Superior temporal gyrus (tissue), 1 donor: ENCODE measurements around the gene CNOT4.
"Not testable (repeated sequence)": the region's sequence is repeated elsewhere in the genome, so short reads cannot be mapped to it uniquely, and the experiment has no call there.

Experiments
- DNase-seq: peaks from one replicate; pipeline ENCODE4 v3.0.0-alpha.2; 2016; ENCODE audit errors: extremely low spot score

CNOT4 gene

DNA sequence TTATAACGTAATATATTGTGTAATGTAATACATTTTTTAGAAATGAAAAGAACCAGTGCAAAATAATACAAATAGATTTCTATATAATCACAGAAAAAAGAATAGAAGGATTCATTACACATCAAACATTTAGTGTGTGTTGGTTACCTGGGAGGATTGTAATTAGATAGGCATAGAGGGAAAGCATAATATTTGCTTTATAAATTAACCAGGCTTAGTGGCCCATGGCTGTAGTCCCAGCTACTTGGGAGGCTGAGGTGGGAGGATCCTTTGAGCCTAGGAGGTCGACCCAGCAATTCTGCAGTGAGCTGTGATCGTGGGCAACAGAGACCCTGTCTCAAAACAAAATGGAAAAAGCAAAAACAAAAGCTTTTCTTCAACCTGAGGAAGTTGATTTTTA, 5.0 kb upstream of the CNOT4 start:
- DNase-seq: no peak

DNA sequence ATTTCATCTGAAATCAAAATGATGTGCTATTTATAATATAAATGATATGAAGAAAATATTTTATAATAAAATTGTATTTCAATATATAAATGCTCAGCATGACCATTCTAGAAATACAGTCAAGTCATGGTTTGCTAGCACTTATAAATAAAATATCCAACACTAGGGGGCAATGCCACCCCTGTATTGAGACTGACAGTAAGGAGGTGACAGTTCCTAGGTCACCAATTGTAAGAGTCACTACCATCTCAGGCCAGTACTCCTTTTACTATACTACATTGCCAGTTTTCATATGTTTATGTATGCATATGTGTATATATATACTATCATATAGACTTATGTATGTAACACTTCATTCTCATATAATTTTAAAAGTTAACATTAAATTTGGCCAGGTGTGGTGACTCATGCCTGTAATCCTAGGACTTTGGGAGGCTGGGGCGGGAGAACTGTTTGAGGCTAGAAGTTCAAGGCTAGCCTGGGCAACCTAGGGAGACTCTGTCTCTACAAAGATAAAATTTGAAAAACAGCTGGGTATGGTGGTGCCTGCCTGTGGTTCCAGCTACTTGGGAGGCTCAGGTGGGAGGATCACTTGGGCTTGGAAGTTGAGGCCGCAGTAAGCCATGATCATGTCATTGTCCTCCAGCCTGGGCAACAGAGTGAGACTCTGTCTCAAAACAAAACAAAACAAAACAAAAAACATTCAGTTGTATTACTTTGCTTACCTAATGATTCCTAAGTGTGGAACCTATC, 2.4 kb upstream of the CNOT4 start:
- DNase-seq: peak; percentile 87

DNA sequence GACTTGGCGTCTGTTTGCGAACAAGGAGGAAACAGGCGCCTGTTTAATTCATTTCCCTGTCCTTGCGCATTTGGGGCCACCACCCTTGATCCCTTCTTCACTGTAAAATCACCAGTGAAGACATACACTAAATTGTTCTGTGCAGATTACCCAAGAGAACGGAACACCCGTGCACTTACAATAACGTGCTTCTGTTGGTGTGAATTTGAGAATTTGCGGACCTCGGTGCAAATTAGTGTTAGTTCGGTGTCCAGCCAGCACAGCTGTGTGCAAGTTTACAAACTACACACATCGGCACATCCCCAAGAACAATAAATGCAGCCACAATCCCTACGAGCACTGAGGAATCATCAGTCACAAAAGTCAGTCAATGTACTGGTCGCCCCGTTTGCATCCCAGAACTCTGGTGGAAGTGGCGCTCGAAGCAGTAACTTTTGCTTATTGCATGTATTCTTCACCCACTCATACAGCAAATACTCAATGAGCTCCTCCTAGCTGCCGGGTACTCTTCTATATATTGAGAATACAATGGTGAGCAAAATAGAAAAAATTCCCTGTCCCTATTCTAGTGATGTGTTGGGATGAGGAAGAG, 786 bp upstream of the CNOT4 start:
- DNase-seq: peak; percentile 45

DNA sequence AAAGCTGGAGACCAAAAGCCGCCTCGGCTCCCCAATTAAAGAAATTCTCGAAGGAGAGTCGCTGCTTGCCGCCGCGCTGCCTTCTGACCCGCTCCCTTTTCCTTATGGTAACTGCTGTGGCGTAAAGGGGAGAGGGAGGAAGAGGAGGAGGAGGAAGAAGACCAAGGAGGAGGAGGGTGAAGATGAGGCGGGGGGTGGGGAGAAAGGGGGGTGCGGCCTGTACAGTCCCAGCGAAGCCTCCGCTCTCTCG, 388 bp downstream of the CNOT4 start:
- DNase-seq: no peak

DNA sequence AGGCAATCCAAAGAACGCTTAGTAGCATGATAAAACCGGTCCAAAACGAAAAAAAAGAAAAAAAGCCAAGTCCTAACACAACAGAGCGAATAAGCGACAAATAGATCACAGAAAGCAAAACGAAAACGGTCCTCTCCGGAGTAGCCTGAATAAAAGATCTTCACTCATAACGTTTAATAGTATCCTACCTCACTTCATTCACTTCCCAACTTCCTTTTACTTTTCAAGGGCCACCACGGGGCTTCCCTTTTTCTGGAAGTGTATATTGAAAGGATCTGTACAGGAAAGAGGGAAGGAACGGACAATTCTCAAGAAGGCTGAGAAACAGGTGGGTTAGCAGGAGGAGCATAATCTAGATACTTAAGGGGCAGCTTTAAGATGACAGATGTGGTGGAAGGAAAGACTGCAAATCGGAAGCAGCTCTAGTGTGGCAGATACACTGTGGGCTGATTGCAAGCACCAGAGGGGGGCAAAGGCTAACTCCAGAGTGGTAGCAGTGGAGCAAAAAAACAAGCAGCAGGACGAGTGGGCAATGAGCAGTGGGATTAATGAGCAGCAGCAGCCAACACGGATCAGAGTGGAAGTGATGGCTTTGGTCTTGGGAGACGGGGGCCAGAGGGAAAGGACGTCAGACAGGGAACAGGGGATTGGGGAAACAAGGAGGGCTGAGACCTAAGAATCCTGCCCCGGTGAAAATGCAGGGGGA, 866 bp downstream of the CNOT4 start:
- peak; percentile 42 for DNase-seq

DNA sequence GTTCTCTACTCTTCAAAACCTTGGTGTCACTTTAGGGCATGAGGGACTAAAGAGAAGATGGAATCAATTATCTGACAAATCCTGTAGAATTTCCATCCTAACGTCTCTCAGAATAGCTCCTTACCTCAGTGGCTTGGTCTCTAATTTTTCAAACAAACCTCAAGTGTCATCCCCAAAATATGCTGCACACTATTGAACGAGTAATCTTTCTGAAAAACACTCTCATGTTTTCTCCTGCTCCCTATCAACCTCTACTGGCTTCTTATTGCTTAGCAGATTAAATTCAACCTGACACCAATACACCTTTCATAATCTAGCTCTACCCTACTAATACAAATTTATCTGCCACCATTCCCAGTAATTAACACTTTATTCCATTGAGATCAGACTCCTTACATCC, 8.5 kb downstream of the CNOT4 start:
- no peak for DNase-seq

DNA sequence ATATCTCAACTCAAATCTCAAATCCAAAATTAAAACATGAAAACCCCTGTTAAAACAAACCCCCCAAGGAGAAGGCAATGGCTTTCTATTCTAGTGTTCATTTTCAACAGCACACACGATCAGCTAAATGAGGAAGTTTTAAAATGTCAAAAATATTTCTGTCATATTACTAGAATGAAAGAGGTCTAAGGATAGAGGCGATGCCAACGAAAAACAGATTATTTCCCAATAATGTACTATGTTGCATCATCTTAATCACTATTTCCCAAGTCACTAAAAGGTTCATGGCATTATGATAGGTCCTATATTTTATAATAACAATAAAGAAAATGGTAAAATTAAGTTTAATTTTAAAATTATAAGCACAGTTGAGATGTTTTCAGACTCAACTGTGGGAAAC, 10.1 kb downstream of the CNOT4 start:
- no peak for DNase-seq

DNA sequence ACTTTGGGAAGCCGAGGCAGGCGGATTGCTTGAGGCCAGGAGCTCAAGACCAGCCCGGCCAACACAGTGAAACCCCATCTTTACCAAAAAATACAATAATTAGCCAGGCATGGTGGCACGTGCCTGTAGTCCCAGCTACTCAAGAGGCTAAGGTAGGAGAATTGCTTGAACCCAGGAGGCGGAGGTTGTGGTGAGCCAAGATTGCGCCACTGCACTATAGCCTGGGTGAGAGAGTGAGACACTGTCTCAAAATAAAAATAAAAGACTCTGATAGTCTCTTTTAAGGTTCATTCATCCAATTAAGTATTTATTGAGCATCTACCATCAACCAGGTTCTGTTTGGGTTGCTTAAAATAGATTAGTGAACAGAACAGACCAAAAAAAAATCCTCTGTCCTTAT, 12.7 kb downstream of the CNOT4 start:
- not testable (repeated sequence) for DNase-seq

DNA sequence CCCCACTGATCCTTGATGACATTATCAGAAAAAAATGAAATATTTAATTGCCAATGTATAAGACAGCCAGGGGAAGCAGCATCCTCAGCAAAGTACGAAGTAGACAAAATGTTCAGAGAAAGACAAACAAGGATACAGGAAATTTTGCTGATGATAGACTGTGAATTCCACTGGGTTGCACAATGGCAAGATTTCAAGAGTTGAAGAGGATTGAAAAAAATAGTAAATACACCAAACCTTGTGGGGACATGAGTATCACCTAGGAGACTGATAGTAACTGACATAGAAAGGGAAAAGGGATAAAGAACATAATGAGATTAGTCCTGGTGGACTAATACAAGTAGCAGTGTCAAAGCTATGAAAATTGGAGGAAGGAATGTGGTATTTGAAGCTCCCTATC, 16.5 kb downstream of the CNOT4 start:
- DNase-seq: no peak

DNA sequence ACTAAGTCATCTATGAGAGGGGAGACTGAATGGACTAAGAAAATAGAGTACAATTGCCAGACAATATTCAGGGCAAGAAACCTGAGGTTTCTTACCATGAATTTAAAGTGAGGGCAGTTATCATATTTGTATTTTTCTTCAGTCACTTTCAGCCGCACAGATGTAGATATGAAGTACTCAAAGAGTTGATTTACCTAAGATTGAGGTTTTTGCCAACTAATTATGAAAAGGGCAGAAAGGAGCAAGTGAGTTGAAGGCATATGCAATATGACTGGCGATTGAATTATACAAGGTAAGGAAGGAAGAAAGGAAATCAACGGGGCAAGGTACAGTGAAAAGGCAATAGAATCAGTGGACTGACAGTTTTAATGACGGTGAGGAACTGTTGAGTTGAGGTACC, 17.8 kb downstream of the CNOT4 start:
- DNase-seq: no peak

DNA sequence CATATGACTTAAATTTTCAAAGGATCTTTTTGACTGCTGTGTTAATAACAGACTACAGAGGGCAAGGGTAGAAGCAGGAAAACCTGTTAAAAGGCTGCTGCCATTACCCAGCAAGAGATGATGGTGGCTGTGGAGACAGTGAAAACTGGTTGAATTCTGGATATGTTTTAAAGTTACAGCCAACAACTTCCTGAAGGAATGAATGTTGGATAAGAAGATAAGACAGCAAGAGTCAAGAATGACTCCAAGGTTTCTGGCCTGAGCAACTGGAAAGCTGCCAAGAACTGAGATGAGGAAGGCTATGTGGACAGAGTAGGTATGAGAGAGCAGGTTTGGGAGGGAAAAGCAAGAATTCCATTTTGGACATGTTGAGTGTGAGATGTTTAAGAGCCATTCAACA, 19.1 kb downstream of the CNOT4 start:
- no peak for DNase-seq

DNA sequence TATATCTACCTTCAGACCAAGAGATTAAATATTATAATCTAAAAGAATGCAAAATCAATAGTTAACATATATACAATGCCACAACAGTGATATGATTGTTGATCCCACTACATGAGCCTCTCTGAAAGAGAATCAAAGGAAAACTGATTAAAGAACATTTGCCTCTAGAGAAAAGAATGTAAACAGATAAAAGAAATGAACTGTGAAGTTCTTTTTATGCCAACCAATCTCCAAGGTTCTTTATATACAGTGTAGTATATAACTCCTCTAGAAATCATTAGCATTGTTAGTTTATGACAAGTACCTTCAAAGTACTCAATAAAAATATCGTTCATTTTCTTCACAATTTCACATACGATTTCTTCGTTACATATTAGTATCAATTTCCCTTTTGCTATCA, 20.1 kb downstream of the CNOT4 start:
- DNase-seq: no peak

DNA sequence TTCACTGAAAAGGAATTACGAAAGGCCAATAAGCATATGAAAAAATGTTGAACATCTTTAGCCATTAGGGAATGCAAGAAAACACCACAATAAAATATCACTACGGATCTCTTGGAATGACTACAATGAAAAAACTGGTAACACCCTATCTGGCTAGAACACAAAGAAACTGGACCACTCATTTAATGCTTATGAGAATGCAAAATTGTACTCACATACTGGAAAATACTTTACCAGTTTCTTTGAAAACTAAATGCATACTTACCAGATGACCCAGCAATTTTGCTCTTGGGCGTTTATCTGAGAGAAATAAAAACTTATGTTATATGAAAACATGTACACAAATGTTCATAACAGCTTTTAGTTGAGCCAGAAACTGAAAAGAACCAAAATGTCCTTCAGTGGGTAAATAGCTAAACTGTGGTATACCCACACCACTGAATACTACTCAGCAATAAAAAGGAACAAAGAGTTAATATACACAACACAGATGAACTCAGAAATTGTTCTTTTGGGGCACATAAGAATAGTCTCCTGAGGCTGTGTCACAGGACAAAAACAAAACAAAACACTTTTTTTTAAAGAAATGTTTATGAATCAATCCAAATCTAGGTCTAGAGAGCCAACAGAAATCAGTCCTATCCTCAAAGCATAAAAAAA, 23.5 kb downstream of the CNOT4 start:
- DNase-seq: no peak

DNA sequence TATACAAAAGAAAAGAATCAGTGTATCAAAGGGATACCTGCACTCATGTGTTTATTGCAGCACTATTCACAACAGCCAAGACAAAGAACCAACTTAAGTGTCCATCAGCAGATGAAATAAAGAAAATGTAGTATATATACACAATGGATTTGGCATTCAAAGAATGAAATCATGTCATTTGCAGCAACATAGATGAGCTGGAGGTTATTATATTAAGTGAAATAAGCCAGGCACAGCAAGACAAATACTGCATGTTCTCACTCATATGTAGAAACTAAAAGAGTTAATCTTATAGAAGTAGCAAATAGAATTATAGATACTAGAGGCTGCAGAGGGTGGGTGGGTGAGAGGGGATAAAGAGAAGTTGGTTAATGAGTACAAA, 28.3 kb downstream of the CNOT4 start:
- no peak for DNase-seq

DNA sequence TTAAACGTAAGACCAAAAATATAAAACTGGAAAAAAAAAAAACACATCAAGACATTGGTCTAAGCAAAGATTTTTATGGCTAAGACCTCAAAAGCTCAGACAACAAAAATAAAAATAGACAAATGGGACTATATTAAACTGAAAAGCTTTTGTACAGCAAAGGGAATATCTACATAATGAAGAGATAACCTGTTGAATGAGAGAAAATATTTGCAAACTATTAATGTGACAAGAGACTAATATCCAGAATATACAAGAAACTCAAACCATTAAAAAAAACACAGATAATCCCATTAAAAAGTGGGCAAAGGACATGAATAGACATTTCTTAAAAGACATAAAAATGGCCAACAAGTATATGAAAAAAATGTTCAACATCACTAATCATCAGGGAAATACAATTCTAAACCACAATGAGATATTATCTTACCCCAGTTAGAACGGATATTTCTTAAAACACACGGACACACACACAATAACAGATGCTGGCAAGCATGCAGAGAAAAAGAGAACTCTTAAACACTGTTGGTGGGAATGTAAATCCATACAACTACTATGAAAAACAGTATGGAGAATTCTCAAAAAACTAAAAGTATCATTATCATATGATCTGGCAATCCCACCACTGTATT, 28.8 kb downstream of the CNOT4 start:
- DNase-seq: no peak

DNA sequence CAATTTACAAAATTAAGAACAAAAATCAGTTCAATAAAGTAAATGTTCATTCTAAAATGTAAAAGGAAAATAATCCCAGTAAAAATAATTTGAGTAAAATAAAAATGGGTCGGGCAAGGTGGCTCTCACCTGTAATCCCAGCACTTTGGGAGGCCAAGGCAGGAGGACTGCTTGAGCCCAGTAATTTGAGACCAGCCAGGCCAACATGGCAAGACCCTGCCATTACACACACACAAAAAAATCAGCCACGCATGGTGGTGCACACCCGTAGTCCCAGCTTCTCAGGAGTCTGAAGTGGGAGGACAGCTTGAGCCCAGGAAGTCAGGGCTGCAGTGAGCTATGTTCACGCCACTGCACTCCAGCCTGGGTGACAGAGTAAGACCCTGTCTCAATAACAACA, 34.4 kb downstream of the CNOT4 start:
- no peak for DNase-seq

DNA sequence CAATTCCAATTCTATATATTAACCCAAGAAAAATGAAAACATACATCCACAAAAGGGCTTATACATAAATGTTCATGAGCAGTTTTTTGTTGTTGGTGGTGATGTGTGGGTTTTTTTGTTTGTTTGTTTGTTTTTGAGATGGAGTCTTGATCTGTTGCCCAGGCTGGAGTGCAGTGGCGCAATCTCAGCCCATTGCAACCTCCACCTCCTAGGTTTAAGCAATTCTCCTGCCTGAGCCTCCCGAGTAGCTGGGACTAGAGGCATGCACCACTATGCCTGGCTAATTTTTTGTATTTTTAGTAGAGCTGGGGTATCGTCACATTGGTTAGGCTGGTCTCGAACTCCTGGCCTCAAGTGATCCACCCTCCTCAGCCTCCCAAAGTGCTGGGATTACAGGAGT, 40.2 kb downstream of the CNOT4 start:
- DNase-seq: not testable (repeated sequence)

DNA sequence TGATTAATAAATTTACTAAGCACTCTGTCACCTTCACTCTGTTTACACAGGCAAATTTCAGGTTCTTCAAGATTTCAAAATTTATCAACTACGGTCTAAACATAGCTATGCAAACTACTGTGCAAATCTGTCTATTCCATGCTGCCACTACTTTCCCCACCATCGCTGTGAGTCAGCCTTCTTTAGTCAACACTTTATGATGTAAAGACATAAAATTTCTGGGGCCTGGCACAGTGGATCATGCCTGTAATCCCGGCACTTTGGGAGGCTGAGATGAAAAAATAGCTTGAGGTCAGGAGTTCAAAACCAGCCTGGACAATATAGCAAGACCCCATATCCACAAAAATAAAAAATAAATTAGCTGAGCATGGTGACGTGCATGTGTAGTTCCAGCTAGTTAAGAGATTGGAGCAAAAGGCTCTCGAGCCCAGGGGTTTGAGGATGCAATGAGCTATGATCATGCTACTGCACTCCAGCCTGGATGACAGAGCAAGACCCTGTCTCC, 42.6 kb downstream of the CNOT4 start:
- DNase-seq: no peak

DNA sequence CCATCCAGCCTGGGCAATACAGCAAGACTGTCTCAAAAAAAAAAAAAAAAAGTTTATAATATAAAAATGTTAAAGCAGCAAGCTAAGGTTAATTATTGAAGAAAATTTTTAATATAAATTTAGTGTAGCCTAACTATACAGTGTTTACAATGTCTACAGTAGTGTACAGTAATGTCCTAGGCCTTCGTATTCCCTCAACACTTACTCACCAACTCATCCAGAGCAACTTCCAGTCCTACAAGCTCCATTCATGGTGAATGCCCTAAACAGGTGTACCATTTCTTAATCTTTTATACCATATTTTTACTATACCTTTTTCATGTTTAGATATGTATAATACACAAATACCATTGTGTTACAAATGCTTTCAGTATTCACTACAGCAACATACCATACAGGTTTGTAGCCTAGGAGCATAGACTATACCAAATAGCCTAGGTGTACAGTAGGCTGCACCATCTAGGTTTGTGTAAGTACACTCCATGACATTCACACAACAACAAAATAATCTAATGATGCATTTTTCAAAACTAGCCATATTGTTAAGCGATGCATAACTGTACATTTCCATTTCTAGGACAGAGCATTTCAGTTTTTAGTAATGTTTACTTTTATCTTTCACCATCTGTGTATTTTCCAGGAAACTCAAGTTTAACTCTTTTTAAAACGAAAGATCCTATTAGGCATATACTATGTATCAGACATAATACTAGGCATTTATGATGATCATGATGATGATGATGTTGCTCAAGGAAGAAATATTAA, 43.3 kb downstream of the CNOT4 start:
- no peak for DNase-seq

DNA sequence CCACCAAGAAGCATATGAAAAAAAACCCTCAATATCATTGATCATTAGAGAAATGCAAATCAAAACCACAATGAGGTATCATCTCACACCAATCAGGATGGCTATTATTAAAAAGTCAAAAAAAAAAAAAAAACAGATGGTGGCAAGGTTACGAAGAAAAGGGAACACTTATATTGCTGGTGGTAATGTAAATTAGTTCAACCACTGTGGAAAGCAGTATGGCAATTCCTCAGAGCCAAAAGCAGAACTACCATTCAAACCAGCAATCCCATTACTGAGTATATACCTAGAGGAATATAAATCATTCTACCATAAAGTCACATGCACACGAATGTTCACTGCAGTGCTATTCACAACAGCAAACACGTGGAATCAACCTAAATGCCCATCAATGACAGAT, 46.0 kb downstream of the CNOT4 start:
- no peak for DNase-seq

DNA sequence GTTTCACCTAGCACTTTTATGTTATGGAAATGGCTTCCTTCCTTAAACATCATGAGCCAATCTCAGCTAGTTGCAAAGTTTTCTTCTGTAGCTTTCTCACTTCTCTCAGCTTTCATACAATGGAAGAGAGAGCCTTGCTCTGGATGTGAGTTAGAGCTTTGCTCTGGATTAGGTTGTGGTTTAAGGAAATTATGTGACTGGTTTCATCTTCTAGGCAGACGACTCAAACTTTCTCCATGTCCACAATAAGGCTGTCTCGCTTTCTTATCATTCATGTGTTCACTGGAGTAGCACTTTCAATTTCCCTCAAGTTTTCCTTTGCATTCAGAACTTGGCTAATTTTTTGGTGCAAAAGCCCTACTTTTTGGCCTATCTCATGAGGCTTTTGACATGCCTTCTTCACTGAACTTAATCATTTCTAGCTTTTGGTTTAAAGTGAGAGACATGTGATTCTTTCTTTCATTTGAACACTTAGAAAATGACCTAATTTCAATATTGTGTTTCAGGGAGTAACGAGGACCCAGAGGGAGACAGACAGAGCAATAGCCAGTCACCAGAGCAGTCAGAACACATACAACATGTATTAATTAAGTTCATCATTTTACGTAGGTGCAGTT, 49.8 kb downstream of the CNOT4 start:
- no peak for DNase-seq
